HG03378 (cell line): Measurements from ENCODE around the gene HPSE.

Experiments used
- ATAC-seq: cut with Tn5 transposase; IDR thresholded peaks from one replicate; pipeline ENCODE4 v1.9.1; 2021; ENCODE audit warnings: mild to moderate bottlenecking, moderate library complexity; ENCODE audit not compliant: unreplicated experiment

HPSE gene

DNA sequence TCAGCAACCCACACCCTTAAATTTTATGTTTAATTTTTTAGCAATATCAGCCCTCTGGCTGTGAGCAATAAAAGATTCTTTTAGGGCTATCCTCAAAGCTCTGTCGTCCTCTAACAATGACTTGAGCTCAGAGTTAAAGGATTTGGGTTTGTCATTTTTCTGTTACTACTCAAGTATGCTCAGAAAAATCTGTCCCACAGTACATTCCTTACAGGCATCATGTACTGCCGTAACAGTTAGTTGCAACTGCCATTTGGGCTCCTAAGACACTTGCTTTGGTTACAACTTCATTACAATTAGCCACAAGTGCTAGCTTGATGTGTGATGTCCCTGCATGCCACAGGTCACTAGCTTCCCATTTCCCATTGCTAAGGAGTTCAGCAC lies 83.2 kb downstream of the HPSE start:
- no peak for ATAC-seq

DNA sequence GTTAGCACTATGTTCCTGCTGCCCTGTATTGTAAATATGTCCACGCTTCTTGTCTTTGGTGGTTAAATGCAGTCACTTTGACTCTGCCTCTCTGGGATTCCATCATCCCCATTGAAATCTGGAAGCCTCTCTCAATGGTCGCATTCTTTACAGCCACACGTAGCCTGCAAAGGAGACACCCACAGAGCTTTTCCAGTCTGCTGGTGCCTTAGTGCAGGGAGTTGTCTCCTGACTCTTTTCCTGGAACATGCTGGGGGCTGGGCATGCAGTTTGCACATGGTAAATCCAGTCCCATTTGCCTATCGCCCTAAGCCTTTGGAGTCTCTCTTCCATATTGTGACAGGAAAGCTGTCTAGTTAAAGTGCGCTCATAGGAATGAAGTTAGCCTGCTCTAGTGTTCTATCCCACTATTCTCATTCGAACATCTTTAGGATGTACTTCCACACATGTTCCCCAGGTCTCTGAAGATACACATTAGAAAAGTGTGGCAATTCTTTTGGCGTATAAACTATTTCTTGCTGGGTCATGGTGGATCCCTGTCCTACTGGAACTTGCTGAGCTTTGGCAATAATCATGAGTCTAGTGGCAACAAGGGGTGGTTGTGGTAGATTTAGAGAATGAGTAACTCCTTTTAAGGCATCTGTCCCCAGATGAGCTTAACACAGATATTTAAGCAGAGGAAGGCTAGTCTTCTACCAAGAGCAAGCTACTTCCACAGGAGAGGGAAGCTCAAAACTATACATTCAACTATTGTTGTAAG lies 83.8 kb downstream of the HPSE start:
- ATAC-seq, result no peak

- ATAC-seq, result no peak
Observed at GRCh38 chr4:83248486-83248885, 86.2 kb downstream of the HPSE start.

- no peak for ATAC-seq
Observed at GRCh38 chr4:83247415-83248357, 87.0 kb downstream of the HPSE start.
